OCI-LY3 (cell line): ENCODE measurements around the gene DENND5A.

Source experiments
- EZH2phosphoT487 ChIP-seq: fragments of 200-600 bp; shearing (Covaris generic); IDR thresholded peaks from 2 replicates; pipeline ENCODE4 v1.6.1; 2018; ENCODE audit warnings: antibody characterized with exemption, mixed run types, low read depth
- TF ChIP-seq, protein P1 (sequence below): fragments of 200-600, 300-600 bp; sonication (generic); IDR thresholded peaks from 2 replicates; pipeline ENCODE4 v1.5.1; 2014; ENCODE audit warnings: antibody characterized with exemption, low read length, low read depth

DNA sequence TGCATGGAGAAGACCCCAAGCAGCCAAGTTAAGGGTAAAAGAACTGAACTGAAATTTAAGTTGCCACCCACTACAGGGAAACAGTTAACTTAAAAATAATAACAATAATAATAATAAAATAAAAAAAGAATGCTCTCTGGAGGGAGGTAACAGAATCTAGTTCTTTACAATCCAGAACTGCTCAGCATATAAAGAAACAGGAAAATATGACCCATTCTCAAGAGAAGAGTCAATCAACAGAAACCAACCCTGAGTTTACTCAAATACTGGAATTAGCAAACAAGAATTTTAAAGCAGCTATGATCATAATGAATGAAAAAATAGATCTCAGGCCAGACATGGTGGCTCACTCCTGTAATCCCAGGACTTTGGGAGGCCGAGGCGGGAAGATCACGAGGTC, 53.8 kb downstream of the DENND5A start:
- TF ChIP-seq, protein P1, sequence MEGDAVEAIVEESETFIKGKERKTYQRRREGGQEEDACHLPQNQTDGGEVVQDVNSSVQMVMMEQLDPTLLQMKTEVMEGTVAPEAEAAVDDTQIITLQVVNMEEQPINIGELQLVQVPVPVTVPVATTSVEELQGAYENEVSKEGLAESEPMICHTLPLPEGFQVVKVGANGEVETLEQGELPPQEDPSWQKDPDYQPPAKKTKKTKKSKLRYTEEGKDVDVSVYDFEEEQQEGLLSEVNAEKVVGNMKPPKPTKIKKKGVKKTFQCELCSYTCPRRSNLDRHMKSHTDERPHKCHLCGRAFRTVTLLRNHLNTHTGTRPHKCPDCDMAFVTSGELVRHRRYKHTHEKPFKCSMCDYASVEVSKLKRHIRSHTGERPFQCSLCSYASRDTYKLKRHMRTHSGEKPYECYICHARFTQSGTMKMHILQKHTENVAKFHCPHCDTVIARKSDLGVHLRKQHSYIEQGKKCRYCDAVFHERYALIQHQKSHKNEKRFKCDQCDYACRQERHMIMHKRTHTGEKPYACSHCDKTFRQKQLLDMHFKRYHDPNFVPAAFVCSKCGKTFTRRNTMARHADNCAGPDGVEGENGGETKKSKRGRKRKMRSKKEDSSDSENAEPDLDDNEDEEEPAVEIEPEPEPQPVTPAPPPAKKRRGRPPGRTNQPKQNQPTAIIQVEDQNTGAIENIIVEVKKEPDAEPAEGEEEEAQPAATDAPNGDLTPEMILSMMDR, result no peak
- TF ChIP-seq EZH2phosphoT487, result no peak
